SK-MEL-5 (cell line): ENCODE data around the gene ADIG. TPM values are rescaled to one million over a fixed set of nuclear protein-coding genes. Genes with fewer than 3 reads are reported as not detected.
A peak's percentile ranks its signal among the peaks of the same experiment; 100 is the strongest.

ENCODE experiments used
- DNase-seq: peaks from one replicate; pipeline ENCODE4 v3.0.0-alpha.2; 2016; ENCODE audit warnings: low read depth, low spot score
- in situ Hi-C: cut with HindIII; loops from 2 replicates; pipeline ENCODE4 v1.10.0; 2016; ENCODE audit warnings: low sequenced_read_pairs, high pct_unique_total_duplicates, low pct_unique_long_range_greater_than_20kb
- total RNA-seq: library from RNA; depleted of rRNA; stranded (reverse); fragments of >200 nt; shearing (Covaris generic); gene quantifications from 2 replicates; pipeline ENCODE4 v1.2.3, GENCODE V29; 2014

The ADIG gene
- total RNA-seq, 1 experiment from 2014 or later: not detected

GRCh38 chr20:38617011-38617829, 36.2 kb downstream of the ADIG start:
- in situ Hi-C loops: no loop called here
- DNase-seq: no peak

DNA sequence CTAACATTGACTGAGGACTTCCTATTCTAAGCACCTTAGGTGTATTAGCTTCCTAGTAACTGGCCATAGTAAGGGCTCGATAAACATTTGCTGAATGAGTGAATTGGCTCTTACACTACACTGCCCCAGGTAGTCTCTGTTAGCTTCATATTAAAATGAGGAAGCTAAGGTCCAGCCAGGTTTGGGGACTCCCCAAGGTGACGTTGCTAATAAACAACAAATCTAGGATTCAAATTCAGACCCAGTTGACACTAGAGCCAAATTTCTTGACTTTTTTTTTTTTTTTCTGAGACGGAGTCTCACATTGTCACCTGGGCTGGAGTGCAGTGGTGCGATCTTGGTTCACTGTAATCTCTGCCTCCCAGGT, 36.8 kb downstream of the ADIG start:
- in situ Hi-C loops: no loop called here

DNA sequence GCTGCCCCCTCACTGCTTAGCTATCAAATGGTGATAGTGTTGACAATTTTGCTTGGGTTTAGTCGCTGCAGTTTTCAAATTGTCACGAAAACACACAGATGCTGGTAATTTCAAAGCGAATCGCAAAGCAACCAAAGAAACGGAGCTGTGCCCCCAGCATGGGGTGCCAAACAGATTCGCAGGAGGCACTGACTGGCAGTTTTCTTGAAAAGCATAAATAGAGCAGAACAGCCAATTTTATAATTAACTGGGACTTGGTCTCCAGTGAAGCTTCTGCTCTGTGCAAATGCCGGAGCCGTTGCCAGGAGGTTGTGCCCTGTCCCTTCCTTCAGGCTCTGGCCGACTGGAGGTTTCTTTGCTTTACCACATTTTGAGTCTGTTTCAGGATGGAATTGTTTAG, 39.4 kb downstream of the ADIG start:
- in situ Hi-C loops: no loop called here
- no peak for DNase-seq

More for the DNA sequence above, 36.8 kb downstream of the ADIG start:
- no peak for DNase-seq

GRCh38 chr20:38623061-38623460, 42.1 kb downstream of the ADIG start:
- in situ Hi-C loops: no loop called here

DNA sequence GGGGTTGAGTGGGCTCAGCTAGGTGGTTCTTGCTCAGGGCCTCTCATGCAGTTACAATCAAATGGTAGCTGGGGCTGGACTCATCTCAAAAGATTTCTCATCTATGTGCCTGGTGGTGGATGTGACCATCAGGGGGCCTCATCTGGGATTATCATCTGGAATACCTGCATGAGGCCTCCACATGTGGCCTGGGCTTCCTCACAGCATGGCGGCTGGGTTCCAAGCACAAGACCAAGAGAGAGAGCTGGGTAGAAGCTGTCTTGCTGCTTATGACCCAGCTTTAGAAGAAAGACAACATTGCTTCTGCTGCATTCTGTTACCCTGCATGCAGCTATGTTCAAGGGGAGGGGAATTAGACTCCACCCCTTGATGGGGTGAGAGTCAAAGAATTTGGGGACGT, 43.1 kb downstream of the ADIG start:
- in situ Hi-C loops: no loop called here

More at GRCh38 chr20:38623061-38623460, 42.1 kb downstream of the ADIG start:
- no peak for DNase-seq

DNA sequence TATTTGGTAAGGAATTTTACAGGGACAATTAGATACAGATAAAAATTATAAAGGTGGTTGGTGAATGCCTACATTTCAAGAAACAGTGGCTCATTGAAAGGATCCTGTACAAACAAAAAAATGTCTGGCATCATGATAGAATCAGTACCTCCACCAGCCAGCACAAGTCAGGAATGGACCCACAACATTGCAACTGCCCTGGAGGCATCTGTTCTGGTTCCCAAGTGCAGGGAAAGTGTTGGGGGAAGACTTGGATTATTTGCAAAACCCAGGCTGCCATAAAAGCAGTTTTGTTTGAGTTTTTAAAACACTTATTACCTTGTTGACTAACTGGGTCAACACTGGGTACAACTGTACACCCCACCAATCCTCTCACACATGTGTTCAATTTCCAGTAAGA, 44.9 kb downstream of the ADIG start:
- no peak for DNase-seq
- in situ Hi-C loops: no loop called here

More for the DNA sequence above, 43.1 kb downstream of the ADIG start:
- DNase-seq: no peak

DNA sequence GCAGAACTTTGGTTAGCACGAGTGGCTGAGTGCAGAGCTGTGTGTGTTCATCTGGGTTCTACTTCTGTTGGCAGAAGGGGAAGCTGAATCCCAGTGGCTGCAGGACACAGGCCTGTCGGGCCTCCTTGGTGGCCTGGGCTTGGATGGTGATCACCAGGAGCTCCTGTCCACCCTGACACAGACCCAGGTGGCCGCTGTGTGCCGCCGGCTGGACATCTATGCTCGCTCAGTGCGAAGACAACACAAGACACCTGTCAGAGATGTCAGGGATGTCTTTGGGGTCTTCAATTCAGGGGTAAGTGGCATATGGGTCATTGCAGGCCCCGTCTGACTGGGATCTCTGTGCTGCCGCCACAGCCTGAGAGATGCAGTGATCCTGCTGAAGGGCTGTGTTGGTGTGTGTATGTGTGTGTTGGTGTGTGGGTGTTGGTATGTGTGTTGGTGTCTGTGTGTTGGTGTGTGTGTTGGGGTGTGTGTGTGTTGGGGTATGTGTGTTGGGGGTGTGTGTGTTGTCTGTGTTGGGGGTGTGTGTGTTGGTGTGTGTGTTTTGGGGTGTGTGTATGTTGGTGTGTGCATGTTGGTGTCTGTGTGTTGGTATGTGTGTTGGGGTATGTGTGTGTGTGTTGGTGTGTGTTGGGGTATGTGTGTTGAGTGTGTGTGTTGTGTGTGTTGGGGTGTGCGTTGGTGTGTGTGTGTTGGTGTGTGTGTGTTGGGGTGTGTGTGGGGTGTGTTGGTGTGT, 46.1 kb downstream of the ADIG start:
- in situ Hi-C loops: no loop called here

GRCh38 chr20:38628580-38629470, 47.8 kb downstream of the ADIG start:
- in situ Hi-C loops: no loop called here
- no peak for DNase-seq

More for the DNA sequence above, 46.1 kb downstream of the ADIG start:
- DNase-seq: no peak

DNA sequence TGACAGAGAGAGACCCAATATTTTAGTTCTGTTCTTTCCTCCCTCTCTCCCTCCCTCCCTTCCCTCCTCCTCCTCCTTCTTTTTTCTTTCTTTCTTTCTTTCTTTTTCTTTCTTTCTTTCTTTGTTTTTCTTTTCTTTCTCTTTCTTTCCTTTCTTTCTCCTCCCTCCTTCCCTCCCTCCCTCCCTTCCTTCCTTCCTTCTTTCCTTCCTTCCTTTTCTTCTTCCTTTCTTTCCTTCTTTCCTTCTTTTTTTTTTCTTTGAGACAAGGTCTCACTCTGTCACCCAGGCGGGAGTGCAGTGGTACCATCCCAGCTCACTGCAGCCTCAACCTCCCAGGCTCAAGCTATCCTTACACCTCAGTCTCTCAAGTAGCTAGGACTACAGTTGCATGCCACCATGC, 49.0 kb downstream of the ADIG start:
- no peak for DNase-seq
- in situ Hi-C loops: no loop called here

DNA sequence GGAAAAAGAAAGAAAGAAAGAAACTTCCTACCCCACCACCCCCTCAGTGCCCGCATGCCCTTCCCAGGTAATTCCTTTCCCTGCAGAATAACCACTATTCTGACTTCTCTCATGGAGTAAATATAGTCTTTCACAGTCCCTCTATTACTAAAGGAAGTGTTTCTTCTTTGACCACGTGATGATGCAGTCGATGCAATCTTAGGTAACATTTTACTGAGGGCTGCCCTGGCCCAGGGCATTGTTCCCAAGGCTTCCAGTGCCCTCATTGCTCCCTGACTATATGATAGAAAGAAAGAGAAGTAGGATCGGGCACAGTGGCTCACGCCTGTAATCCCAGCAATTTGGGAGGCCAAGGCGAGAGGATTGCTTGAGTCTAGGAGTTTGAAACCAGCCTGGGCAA, 49.7 kb downstream of the ADIG start:
- DNase-seq: no peak
- in situ Hi-C loops: no loop called here

DNA sequence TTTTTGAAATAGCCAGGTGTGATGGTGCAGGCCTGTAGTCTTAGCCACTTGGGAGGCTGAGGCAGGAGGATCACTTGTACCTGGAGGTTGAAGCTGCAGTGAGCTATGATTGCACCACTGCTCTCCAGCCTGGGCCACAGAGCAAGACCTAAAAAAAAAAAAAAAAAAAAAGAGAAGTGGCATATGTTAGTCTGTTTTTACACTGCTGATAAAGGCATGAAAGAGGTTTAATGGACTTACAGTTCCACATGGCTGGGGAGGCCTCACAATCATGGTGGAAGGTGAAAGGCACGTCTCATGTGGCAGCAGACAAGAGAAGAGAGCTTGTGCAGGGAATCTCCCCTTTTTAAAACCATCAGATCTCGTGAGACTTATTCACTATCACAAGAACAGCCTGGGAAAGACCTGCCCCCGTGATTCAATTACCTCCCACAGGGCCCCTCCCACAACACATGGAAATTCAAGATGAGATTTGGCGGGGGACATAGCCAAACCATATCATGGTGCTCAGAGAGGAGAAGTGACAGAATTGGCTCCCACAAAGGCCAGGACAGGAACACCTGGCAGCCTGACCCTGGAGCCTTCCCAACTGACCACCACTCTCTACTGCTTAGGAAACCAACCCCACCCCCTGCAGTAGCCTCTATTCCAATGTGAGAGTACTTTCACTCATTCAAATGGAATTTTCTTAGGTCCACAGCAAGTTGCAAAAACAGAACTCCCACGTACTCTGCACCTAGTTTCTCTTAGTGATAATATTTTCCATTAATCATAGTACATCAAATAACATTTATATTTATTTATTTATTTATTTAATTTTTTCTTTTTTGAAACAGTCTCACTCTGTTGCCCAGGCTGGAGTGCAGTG, 50.4 kb downstream of the ADIG start:
- peak; percentile 40 for DNase-seq
- in situ Hi-C loops: no loop called here

DNA sequence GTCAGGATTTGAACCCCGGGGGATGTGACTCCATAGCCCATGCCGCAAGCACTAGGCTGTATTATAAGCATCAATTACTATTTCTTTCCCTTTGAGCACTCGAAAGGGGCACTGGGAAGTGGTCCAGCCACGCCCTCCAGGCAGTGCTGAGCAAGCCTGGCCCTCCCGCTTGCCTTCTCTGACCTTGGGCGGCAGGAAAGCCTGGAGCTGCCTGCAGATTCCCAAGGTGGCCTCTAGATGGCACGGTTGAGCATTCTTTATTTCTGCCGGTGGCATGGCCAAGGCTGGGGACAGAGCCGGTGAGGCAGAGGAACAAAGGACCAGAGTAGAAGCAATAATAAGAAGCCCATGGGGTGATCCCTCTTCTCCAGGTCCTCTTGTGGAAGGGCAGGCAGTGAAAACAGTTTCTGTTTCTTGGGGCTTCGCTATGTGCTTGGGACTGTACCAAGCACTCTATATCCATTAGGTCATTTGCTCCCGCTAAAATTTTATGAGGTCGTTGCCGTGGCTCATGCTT, 52.6 kb downstream of the ADIG start:
- in situ Hi-C loops: no loop called here
- DNase-seq: peak; percentile 81

DNA sequence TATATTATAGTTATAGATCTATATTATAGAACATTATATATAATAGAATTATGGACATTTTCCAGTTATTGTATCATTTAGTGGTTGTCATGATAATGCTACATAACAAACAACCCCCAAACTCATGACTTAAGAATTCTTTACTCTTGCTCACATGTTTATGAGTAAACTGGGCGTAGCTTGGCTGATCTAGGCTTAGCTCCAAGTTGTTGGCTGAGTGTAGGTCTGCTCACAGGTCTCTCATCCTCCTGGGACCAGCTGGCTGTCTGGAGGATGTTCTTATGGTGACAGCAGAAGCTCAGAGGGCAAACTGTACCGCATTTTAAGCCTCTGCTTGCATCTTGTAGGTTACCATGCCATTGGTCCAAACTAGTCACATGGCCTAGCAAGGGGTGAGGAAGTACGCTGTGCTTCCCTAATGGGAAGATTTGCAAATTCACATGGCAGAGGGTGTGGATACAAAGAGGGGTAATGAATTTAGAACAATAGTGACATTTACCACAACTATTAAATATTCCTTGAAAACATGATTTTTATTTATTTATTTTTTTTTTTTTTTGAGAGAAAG, 54.8 kb downstream of the ADIG start:
- in situ Hi-C loops: no loop called here
- peak; percentile 31 for DNase-seq
